ENCODE results near the gene COL4A2.

- no peak for TF ChIP-seq POLR2A (IDR thresholded peaks at IDR 0.05)
- TF ChIP-seq, protein P1, sequence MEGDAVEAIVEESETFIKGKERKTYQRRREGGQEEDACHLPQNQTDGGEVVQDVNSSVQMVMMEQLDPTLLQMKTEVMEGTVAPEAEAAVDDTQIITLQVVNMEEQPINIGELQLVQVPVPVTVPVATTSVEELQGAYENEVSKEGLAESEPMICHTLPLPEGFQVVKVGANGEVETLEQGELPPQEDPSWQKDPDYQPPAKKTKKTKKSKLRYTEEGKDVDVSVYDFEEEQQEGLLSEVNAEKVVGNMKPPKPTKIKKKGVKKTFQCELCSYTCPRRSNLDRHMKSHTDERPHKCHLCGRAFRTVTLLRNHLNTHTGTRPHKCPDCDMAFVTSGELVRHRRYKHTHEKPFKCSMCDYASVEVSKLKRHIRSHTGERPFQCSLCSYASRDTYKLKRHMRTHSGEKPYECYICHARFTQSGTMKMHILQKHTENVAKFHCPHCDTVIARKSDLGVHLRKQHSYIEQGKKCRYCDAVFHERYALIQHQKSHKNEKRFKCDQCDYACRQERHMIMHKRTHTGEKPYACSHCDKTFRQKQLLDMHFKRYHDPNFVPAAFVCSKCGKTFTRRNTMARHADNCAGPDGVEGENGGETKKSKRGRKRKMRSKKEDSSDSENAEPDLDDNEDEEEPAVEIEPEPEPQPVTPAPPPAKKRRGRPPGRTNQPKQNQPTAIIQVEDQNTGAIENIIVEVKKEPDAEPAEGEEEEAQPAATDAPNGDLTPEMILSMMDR (IDR thresholded peaks at IDR 0.05) = no peak
- TF ChIP-seq EP300 (IDR thresholded peaks at IDR 0.05) = no peak
Measured at GRCh38 chr13:110346661-110347067, 39.6 kb downstream of the COL4A2 start.

Measured in suprapubic skin (tissue), 3 donors.